ENCODE measurements around the gene TPPP3. TPM values are rescaled to one million over a fixed set of nuclear protein-coding genes. Genes with fewer than 3 reads are reported as not detected.

TPPP3 gene
- total RNA-seq, 6 donors from 2014 or later: 40.0 to 167 (median 112) TPM

DNA sequence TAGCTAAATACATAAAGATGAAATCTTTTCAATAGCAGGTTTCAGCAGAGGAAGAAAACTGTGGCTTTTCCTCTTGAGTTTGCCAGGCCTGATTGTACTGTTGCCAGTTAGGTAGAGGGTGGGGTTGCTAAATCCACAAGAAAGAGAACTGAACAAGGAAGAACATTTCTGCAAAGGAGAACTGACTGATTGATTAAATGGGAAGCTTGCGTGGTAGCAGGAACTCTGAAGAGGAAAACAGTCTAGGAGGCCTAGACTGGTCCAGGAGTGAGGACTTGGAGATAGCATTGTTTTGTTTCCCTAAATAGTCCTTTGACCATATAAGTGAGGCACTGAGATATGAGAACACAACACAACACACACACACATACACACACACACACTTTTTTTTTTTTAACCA, 47.9 kb downstream of the TPPP3 start:
- ATAC-seq (ENCODE audit: low FRiP score in 2 of 2): peak in 1 of 2 donors; percentile 16
- peak overlapping the region in 3 of 4 donors; percentile 16 to 63 (median 58) for H3K27ac ChIP-seq
- peaks cover 13 to 17% (median 14%) of the 10 kb centered on the region in 4 donors for H3K4me1 ChIP-seq
- no peaks in the 10 kb centered on the region for H3K27me3 ChIP-seq
- TF ChIP-seq POLR2AphosphoS5 (IDR thresholded peaks at IDR 0.05): no peak
- no peak for TF ChIP-seq POLR2A (IDR thresholded peaks at IDR 0.05)
- TF ChIP-seq, protein P1, sequence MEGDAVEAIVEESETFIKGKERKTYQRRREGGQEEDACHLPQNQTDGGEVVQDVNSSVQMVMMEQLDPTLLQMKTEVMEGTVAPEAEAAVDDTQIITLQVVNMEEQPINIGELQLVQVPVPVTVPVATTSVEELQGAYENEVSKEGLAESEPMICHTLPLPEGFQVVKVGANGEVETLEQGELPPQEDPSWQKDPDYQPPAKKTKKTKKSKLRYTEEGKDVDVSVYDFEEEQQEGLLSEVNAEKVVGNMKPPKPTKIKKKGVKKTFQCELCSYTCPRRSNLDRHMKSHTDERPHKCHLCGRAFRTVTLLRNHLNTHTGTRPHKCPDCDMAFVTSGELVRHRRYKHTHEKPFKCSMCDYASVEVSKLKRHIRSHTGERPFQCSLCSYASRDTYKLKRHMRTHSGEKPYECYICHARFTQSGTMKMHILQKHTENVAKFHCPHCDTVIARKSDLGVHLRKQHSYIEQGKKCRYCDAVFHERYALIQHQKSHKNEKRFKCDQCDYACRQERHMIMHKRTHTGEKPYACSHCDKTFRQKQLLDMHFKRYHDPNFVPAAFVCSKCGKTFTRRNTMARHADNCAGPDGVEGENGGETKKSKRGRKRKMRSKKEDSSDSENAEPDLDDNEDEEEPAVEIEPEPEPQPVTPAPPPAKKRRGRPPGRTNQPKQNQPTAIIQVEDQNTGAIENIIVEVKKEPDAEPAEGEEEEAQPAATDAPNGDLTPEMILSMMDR (IDR thresholded peaks at IDR 0.05): no peak
- TF ChIP-seq EP300 (IDR thresholded peaks at IDR 0.05): no peak
- no peak overlapping the region for H3K4me3 ChIP-seq
- WGBS, 2 donors: 13 to 38% methylated on average over 1 of the region's 1 CpG
- no peaks in the 10 kb centered on the region for H3K9me3 ChIP-seq
- H3K36me3 ChIP-seq: no peaks in the 10 kb centered on the region
- DNase-seq: peak in 1 of 2 donors; percentile 39

DNA sequence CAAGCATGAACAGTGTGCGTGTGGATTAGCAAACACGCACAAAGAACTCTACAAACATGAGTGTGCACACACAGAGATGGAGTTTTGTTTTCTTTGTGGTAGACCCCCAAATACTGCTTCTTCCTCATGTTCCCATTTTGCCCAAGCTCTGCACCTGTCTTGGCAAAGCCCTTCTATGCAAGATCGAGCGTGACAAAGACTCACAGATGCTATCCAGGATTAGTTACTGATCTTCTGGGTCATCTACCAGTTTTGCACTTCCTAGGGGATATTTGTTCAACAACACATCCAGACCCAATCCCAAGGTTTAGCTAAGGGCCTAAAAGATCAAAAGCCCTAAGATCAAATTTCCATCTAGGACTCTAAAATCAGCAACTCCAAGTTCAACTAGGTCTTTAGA, 50.7 kb downstream of the TPPP3 start:
- 96 to 98% methylated on average over 4 of the region's 4 CpGs for WGBS, 2 donors
- Histone ChIP-seq H3K27ac (no peak overlapping the region), H3K4me1 (peaks cover 13 to 17% (median 14%) of the 10 kb centered on the region in 4 donors), H3K36me3 (no peaks in the 10 kb centered on the region), H3K4me3 (no peak overlapping the region), H3K9me3 (no peaks in the 10 kb centered on the region), H3K27me3 (no peaks in the 10 kb centered on the region)
- TF ChIP-seq EP300 (IDR thresholded peaks at IDR 0.05): no peak
- TF ChIP-seq, protein P1 (IDR thresholded peaks at IDR 0.05): no peak
- DNase-seq (no peak), ATAC-seq (ENCODE audit: low FRiP score in 2 of 2) (no peak)

DNA sequence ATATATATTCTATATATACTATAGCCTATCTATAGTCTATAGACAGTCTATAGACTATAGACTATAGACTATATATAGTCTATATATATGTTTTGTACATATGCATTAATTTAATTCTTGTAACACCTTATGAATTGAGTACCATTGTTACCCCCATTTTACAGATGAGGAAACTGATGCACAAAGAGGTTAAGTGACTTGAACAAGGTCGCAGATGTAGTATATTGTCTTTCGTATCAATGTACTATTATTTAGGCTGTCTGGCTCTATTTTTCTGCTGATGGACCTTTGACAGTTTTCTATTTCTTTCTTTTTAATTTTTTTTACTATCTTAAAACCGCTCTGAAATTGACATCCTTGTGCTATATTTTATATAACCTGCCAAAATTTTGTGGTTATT, 52.0 kb downstream of the TPPP3 start:
- DNase-seq (no peak), ATAC-seq (ENCODE audit: low FRiP score in 2 of 2) (no peak)
- TF ChIP-seq POLR2A (IDR thresholded peaks at IDR 0.05) (no peak), EP300 (IDR thresholded peaks at IDR 0.05) (no peak), POLR2AphosphoS5 (IDR thresholded peaks at IDR 0.05) (no peak)
- TF ChIP-seq, protein P1 (IDR thresholded peaks at IDR 0.05): no peak
- Histone ChIP-seq H3K4me3 (no peak overlapping the region), H3K9me3 (no peaks in the 10 kb centered on the region), H3K4me1 (peaks cover 10 to 13% (median 11%) of the 10 kb centered on the region in 4 donors), H3K36me3 (no peaks in the 10 kb centered on the region), H3K27ac (no peak overlapping the region), H3K27me3 (no peaks in the 10 kb centered on the region)
- WGBS, 2 donors: 91 to 94% methylated on average over 3 of the region's 3 CpGs

Small RNAs within 50 kb of the gene (small RNA-seq; reads per million reads assigned to genes)
- gene RNU1-123P: 0 reads per million in 4 donors

Other genes starting within 250 kb of the TPPP3 start
- 10 to 100 TPM in 5 of 6 donors, 1 to 10 TPM in 1; 6.3 to 20.8 (median 17.7) TPM for gene B3GNT9, start 242.5 kb downstream of the TPPP3 start, total RNA-seq
- 10 to 100 TPM; 29.9 to 49.2 (median 35.6) TPM for gene TRADD, start 233.6 kb downstream of the TPPP3 start, total RNA-seq
- gene FBXL8, start 233.5 kb downstream of the TPPP3 start, total RNA-seq: 100 to 1,000 TPM in 1 of 6 donors, 10 to 100 TPM in 5; 24.0 to 114 (median 28.5) TPM
- gene HSF4, start 228.8 kb downstream of the TPPP3 start, total RNA-seq: 100 to 1,000 TPM in 2 of 6 donors, 10 to 100 TPM in 4; 33.4 to 784 (median 70.1) TPM
- 100 to 1,000 TPM in 1 of 6 donors, 10 to 100 TPM in 5; 36.5 to 135 (median 58.0) TPM for gene NOL3, start 223.0 kb downstream of the TPPP3 start, total RNA-seq
- 100 to 1,000 TPM in 1 of 6 donors, 10 to 100 TPM in 4, 1 to 10 TPM in 1; 9.1 to 147 (median 31.1) TPM for gene MATCAP1, start 209.5 kb downstream of the TPPP3 start, total RNA-seq
- gene EXOC3L1, start 203.4 kb downstream of the TPPP3 start, total RNA-seq: 10 to 100 TPM in 4 of 6 donors, 1 to 10 TPM in 2; 4.6 to 20.8 (median 10.8) TPM
- gene E2F4, start 201.3 kb downstream of the TPPP3 start, total RNA-seq: 100 to 1,000 TPM in 1 of 6 donors, 10 to 100 TPM in 5; 55.7 to 124 (median 85.4) TPM
- 10 to 100 TPM; 17.4 to 26.2 (median 24.4) TPM for gene ELMO3, start 194.4 kb downstream of the TPPP3 start, total RNA-seq
- gene TMEM208, start 166.4 kb downstream of the TPPP3 start, total RNA-seq: 10 to 100 TPM; 21.1 to 50.6 (median 48.5) TPM
- gene FHOD1, start 146.0 kb downstream of the TPPP3 start, total RNA-seq: 100 to 1,000 TPM in 2 of 6 donors, 10 to 100 TPM in 4; 26.0 to 310 (median 91.0) TPM
- 10 to 100 TPM in 1 of 6 donors, 1 to 10 TPM in 4, under 1 TPM in 1; 0.76 to 28.3 (median 4.1) TPM for gene SLC9A5, start 144.5 kb downstream of the TPPP3 start, total RNA-seq
- 10 to 100 TPM; 13.4 to 39.8 (median 16.5) TPM for gene PLEKHG4, start 114.0 kb downstream of the TPPP3 start, total RNA-seq
- under 1 TPM in 3 of 6 donors, not detected in 3; under 0.01 to 0.31 (median 0.17) TPM for gene KCTD19, start 66.8 kb downstream of the TPPP3 start, total RNA-seq
- gene LRRC36, start 66.7 kb downstream of the TPPP3 start, total RNA-seq: 100 to 1,000 TPM in 1 of 6 donors, 10 to 100 TPM in 4, 1 to 10 TPM in 1; 5.9 to 110 (median 22.8) TPM
- gene ZDHHC1, start 23.0 kb upstream of the TPPP3 start, total RNA-seq: 10 to 100 TPM; 14.7 to 49.2 (median 21.4) TPM
- 1 to 10 TPM in 5 of 6 donors, under 1 TPM in 1; 0.78 to 5.0 (median 1.6) TPM for gene HSD11B2, start 37.6 kb upstream of the TPPP3 start, total RNA-seq
- gene ATP6V0D1, start 87.7 kb upstream of the TPPP3 start, total RNA-seq: 100 to 1,000 TPM in 4 of 6 donors, 10 to 100 TPM in 2; 69.1 to 221 (median 147) TPM
- 1 to 10 TPM in 3 of 6 donors, not detected in 3; 3.5 to 7.6 (median 3.8) TPM for gene AGRP, start 90.0 kb upstream of the TPPP3 start, total RNA-seq
- gene RIPOR1, start 135.3 kb upstream of the TPPP3 start, total RNA-seq: 100 to 1,000 TPM in 4 of 6 donors, 10 to 100 TPM in 2; 76.9 to 183 (median 113) TPM
- 10 to 100 TPM; 29.7 to 42.6 (median 34.2) TPM for gene CTCF, start 169.0 kb upstream of the TPPP3 start, total RNA-seq